Keratinocyte (primary cell): ENCODE data around the gene ERG. TPM values are rescaled to one million over a fixed set of nuclear protein-coding genes. Genes with fewer than 3 reads are reported as not detected.

Experiments
- DNase-seq: peaks from one replicate; pipeline ENCODE4 v3.0.0-alpha.2; 2011; ENCODE audit warnings: low read depth, missing footprints, low spot score
- FAIRE-seq: peaks from 2 replicates; lab custom pipeline; 2011; peaks lifted over from hg19 to GRCh38; lab: Jason Lieb, UNC
- H2AFZ ChIP-seq: 2 replicates; pipeline ENCODE4 v1.6.0; 2012; ENCODE audit warnings: low read length, control low read depth, inconsistent platforms; ENCODE audit not compliant: control insufficient read depth
- H3K27ac ChIP-seq: 2 replicates; pipeline ENCODE4 v1.5.1; 2011; ENCODE audit warnings: low read length; ENCODE audit not compliant: control insufficient read depth, insufficient read depth
- H3K27me3 ChIP-seq: 3 replicates; pipeline ENCODE4 v1.6.0; 2011; ENCODE audit warnings: low read length; ENCODE audit not compliant: control insufficient read depth, insufficient read depth; ENCODE audit errors: extremely low read depth
- H3K36me3 ChIP-seq, 2 experiments: 2 replicates in 1 of 2; 3 replicates in 1 of 2; pipeline ENCODE4 v1.5.1; 2011; ENCODE audit warnings: low read length in 2 of 2, mild to moderate bottlenecking in 1 of 2; ENCODE audit not compliant: control insufficient read depth in 2 of 2, insufficient read depth in 2 of 2; ENCODE audit errors: extremely low read depth in 1 of 2
- H3K4me1 ChIP-seq: 3 replicates; pipeline ENCODE4 v1.5.1; 2011; ENCODE audit warnings: low read length; ENCODE audit not compliant: control insufficient read depth, insufficient read depth; ENCODE audit errors: extremely low read depth
- H3K4me2 ChIP-seq: 3 replicates; pipeline ENCODE4 v1.6.0; 2011; ENCODE audit warnings: low read depth, low read length; ENCODE audit not compliant: control insufficient read depth, insufficient read depth; ENCODE audit errors: extremely low read depth
- H3K4me3 ChIP-seq, 3 experiments: fragments of 200-600 bp in 1 of 3; sonication (generic) in 1 of 3; 2 replicates in 2 of 3; 3 replicates in 1 of 3; pipeline ENCODE4 v1.5.1; 2011 to 2016; ENCODE audit warnings: low read length in 3 of 3, mild to moderate bottlenecking in 3 of 3, control low read depth in 2 of 3, inconsistent platforms in 1 of 3, low read depth in 1 of 3, mixed read lengths in 1 of 3, mixed run types in 1 of 3, moderate library complexity in 1 of 3; ENCODE audit not compliant: control insufficient read depth in 2 of 3, insufficient read depth in 2 of 3; ENCODE audit errors: extremely low read depth in 1 of 3
- H3K79me2 ChIP-seq: 2 replicates; pipeline ENCODE4 v1.6.0; 2012; ENCODE audit warnings: low read length; ENCODE audit not compliant: control insufficient read depth, insufficient read depth
- H3K9ac ChIP-seq: 3 replicates; pipeline ENCODE4 v1.6.0; 2011; ENCODE audit warnings: low read length; ENCODE audit not compliant: control insufficient read depth, insufficient read depth; ENCODE audit errors: extremely low read depth
- H3K9me1 ChIP-seq: 3 replicates; pipeline ENCODE4 v1.6.0; 2011; ENCODE audit warnings: low read length; ENCODE audit not compliant: control insufficient read depth, insufficient read depth; ENCODE audit errors: extremely low read depth
- H3K9me3 ChIP-seq: 2 replicates; pipeline ENCODE4 v1.5.1; 2012; ENCODE audit warnings: low read depth, low read length; ENCODE audit not compliant: control insufficient read depth
- H4K20me1 ChIP-seq: 3 replicates; pipeline ENCODE4 v1.6.0; 2011; ENCODE audit warnings: low read length; ENCODE audit not compliant: control insufficient read depth, insufficient read depth; ENCODE audit errors: extremely low read depth
- EZH2 ChIP-seq: IDR thresholded peaks from one replicate; pipeline ENCODE4 v1.6.1; 2012; ENCODE audit warnings: inconsistent platforms, mild to moderate bottlenecking, low read length, moderate library complexity
- dilution Hi-C: fragments of 300-500 bp; cut with MboI; formaldehyde crosslinking; loops from one replicate; pipeline ENCODE4 v1.7.0; 2020; ENCODE audit warnings: low sequenced_read_pairs; ENCODE audit not compliant: extremely low pct_ligation_motif_present
- polyA plus RNA-seq, 5 experiments: library from polyadenylated mRNA; depleted of rRNA in 3 of 5; stranded (reverse) in 3 of 5; stranded (forward) in 1 of 5; unstranded in 1 of 5; fragments of >200 nt; gene quantifications; 1 replicate in 1 of 5; 2 replicates in 3 of 5; 3 replicates in 1 of 5; pipeline versions ENCODE4 v1.2.1 to v1.2.3, GENCODE V29; 2011 to 2012; ENCODE audit warnings: missing spikeins in 2 of 5, low read depth in 1 of 5, low replicate concordance in 1 of 5
- TF ChIP-seq, protein P1 (sequence below), 3 experiments: IDR thresholded peaks in 1 of 3; conservative IDR thresholded peaks in 1 of 3; optimal IDR thresholded peaks in 1 of 3; 2 replicates in 2 of 3; 3 replicates in 1 of 3; pipeline versions ENCODE3 to v1.5.1; 2011; ENCODE audit warnings: low read length in 3 of 3, mild to moderate bottlenecking in 3 of 3, moderate library complexity in 2 of 3, control low read depth in 1 of 3, inconsistent platforms in 1 of 3; ENCODE audit not compliant: insufficient read depth in 2 of 3; ENCODE audit errors: extremely low read depth in 1 of 3

The ERG gene
- polyA plus RNA-seq, 1 donor (not counting 4 experiments of a cell fraction or from before 2014, with no cell fraction given), result 0.08 TPM

DNA sequence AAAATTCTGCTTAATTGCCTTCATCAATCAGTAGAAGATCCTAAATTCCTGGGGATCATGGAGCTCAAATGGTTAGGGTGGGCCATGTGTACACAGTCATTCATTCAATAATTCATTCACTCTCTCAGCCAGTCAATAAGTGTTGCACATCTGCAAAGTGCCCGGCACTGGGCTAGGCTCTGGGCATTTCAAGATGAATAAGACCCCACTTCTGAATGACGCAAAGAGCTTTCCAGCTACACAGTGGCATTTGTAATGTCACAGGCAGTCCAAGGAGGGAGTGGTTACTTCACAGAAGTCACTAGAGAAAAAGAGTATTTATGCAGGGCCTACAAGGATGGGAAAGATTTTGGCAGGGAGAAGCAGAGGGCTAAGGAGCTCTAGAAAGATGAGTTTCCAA lies 148.3 kb downstream of the ERG start:
- Histone ChIP-seq H3K4me3 (no peak overlapping the region), H3K36me3 (no peaks in the 10 kb centered on the region), H3K9ac (no peak overlapping the region), H2AFZ (no peak overlapping the region), H3K27ac (no peak overlapping the region), H3K4me1 (peaks cover 16% of the 10 kb centered on the region), H3K79me2 (no peaks in the 10 kb centered on the region), H3K4me2 (no peak overlapping the region), H3K9me3 (no peaks in the 10 kb centered on the region), H3K9me1 (no peaks in the 10 kb centered on the region), H4K20me1 (no peaks in the 10 kb centered on the region), H3K27me3 (no peaks in the 10 kb centered on the region)
- no peak for FAIRE-seq
- no peak for TF ChIP-seq EZH2
- TF ChIP-seq, protein P1, sequence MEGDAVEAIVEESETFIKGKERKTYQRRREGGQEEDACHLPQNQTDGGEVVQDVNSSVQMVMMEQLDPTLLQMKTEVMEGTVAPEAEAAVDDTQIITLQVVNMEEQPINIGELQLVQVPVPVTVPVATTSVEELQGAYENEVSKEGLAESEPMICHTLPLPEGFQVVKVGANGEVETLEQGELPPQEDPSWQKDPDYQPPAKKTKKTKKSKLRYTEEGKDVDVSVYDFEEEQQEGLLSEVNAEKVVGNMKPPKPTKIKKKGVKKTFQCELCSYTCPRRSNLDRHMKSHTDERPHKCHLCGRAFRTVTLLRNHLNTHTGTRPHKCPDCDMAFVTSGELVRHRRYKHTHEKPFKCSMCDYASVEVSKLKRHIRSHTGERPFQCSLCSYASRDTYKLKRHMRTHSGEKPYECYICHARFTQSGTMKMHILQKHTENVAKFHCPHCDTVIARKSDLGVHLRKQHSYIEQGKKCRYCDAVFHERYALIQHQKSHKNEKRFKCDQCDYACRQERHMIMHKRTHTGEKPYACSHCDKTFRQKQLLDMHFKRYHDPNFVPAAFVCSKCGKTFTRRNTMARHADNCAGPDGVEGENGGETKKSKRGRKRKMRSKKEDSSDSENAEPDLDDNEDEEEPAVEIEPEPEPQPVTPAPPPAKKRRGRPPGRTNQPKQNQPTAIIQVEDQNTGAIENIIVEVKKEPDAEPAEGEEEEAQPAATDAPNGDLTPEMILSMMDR (optimal IDR thresholded peaks at IDR 0.05 in 1 of 3, IDR thresholded peaks at IDR 0.05 in 1 of 3, conservative IDR thresholded peaks at IDR 0.05 in 1 of 3; ENCODE audit: extremely low read depth in 1 of 3, insufficient read depth in 2 of 3, low read length in 3 of 3), result no peak
- dilution Hi-C loops, result no loop called here
- DNase-seq, result no peak

DNA sequence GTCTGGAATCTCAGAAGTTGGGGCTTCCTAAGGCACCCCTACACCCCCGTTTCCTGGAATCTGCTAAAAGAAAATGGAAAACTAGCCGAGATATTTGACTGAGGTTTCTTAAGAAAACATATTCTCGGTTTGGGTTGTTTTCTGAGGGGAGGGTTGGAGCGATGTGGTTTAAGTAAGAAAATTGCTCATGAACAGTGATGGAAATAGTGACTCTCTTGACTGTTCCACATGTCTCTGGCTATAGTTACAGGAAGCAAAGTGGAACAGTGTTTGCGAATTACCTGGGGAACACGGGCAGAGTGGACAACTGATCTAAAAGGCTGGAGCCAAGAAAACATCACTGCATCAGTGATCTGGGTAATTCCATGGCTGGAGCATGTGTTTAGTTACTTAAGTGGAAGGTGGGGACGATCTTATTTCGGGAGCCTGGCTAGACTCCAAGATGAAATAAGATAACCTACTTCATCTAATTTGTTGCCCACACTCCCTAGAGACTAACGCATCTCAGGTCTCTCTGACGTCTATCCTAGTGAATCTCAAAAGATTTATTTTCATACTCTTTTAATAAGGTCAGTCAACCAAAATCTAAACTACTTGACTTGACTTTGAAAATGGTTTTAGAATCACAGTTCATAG lies 149.0 kb downstream of the ERG start:
- Histone ChIP-seq H2AFZ (no peak overlapping the region), H3K4me3 (no peak overlapping the region), H3K27ac (no peak overlapping the region), H3K9ac (no peak overlapping the region), H4K20me1 (no peaks in the 10 kb centered on the region), H3K27me3 (no peaks in the 10 kb centered on the region), H3K9me1 (no peaks in the 10 kb centered on the region), H3K36me3 (no peaks in the 10 kb centered on the region), H3K4me2 (no peak overlapping the region), H3K4me1 (peaks cover 16% of the 10 kb centered on the region), H3K9me3 (no peaks in the 10 kb centered on the region), H3K79me2 (no peaks in the 10 kb centered on the region)
- DNase-seq, result no peak
- dilution Hi-C loops, result no loop called here
- TF ChIP-seq EZH2, result no peak
- TF ChIP-seq, protein P1 (optimal IDR thresholded peaks at IDR 0.05 in 1 of 3, IDR thresholded peaks at IDR 0.05 in 1 of 3, conservative IDR thresholded peaks at IDR 0.05 in 1 of 3; ENCODE audit: extremely low read depth in 1 of 3, insufficient read depth in 2 of 3, low read length in 3 of 3), result no peak
- FAIRE-seq, result no peak
